ENCODE measurements around the gene GJB6.
"Not testable (repeated sequence)": the region's sequence is repeated elsewhere in the genome, so short reads cannot be mapped to it uniquely, and the experiment has no call there.

The GJB6 gene

DNA sequence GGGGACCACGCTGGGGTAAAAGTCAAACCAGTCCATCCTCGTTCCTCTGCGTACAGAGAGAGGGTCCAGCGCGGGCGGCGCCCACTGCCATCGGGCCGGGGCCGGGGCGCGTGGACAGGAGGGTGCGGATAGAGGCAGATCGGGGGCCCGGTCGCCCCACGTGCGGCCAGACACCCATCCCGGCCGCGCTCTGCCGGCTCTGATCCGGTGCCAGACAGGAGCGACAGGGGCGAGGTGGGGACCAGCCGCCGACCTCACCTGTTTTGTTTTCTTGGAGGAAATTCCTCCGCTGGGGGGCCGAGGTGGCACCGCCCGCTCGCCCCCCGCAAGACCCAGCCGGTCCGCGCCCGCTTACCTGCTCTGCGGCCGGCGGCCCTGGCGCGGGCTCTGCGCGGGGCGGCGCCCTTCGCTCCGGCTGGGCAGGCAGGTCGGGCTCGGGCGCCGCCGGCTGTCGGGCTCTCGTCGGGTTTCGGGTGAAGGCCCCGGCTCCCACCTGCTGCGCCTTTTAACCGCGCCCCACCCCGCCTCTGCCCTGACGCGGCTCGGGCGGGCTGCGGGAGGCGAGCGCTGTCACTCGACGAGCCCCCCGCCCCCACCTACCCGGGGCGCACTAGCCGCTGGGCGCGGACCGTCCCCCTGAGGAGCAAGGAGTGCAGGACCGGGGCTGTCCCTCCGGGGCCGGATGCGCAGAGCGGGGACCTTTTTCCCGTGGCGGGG lies at the start of gene GJB6:
Gene GJB6 (minus strand): TSS at position 481 of the 717 bp plus-strand sequence. CDS start 8,839 bp downstream, outside the sequence.
- in situ Hi-C loops (cut with MboI; ENCODE audit: low sequenced_read_pairs): no loop called here

DNA sequence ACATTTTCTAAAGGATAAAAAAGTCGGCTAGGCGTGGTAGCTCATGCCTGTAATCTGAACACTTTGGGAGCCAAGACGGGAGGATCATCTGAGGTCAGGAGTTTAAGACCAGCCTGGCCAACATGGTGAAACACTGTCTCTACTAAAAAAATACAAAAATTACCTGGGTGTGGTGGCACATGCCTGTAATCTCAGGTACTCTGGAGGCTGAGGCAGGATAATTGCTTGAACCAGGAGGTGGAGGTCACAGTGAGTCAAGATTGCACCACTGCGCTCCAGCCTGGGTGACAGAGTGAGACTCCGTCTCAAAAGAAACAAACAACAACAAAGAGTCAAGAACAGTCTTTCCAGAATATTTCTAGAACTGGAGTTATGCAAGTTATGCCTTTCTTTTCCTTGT lies 44.8 kb upstream of the GJB6 start:
- in situ Hi-C loops (cut with MboI; ENCODE audit: low sequenced_read_pairs): not testable (repeated sequence)

DNA sequence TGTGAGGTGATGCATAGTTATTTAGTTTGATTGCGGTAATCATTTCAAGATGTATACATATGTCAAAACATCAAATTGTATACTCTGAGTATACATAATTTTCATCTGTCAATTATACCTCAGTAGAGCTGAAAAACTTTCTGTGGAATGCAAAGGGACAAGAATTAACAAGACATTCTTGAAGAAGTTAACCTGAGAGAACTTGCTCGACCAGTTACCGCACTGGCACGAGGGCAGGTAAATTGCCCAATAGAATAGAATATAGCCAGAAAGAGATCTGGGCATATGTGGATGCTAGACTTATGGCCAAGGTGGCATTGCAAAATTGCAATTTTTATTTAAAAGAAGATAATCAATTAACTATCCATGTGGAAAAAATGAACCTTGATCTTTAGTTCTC lies 42.3 kb upstream of the GJB6 start:
- in situ Hi-C loops (cut with MboI; ENCODE audit: low sequenced_read_pairs): no loop called here

DNA sequence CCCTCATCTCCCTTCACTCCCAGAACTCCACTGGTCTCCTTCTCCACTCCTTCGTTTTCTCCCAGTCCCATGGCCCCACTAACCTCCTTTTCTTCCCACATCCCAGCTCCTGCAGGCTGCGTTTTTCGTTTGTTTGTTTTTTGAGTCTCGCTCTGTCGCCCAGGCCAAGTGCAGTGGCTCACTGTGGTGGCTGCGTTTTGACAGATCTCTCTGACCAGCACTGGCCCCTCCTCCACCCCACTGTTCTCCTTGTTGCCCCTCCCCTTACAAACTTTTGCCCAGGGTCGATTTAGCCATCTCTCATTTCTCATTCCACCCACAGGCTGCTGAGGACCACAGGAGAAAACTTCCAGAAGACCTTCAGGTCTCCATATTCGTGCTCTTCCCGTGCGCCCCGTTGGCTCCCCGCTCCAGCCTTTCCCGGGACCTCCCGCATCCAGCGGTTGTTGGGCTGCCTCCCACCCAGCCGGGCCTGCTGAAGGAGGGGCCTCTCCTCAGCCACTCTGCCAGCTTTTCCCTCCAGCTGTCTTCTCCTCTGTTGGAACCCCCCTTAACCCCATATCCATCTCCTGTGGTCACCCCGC lies 40.6 kb upstream of the GJB6 start:
- in situ Hi-C loops (cut with MboI; ENCODE audit: low sequenced_read_pairs): no loop called here

DNA sequence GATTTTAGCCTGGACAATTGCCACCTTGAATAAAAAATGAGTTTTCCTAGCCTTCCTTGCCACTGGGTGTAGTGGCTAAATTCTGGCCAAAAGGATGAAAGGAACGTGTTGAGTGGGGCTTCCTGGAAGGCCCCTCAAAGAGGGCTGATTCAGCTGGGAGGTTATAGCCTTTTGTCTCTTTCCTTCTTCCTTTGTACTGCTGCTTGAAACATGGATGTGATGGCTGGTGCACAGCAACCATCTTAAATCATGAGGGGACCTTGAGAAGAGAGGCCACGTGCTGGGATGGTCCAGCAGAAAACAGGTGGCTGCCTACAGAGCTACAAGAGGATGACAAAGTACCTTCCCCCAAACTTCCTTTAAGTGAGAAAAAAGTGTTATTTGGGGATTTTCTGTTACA lies 40.0 kb upstream of the GJB6 start:
- in situ Hi-C loops (cut with MboI; ENCODE audit: low sequenced_read_pairs): no loop called here

DNA sequence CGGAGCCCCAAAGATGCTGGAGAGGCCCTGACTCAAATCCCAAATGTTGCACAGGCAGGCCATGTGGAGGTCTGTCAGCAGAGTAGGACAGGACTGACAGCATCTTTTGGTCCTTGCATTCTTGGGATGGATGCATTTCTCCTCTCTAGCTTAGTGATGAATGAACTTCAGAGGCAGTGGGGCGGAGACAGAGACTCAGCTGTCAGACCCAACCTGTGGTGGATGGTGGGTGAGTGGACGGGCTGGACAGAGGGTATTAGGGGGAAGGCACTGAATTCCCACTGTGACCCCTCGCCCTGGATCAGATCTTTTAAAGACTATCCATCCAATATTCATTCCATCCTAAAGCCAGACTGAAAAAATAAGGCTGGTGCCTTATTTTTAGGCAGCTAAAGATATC lies 39.3 kb upstream of the GJB6 start:
- in situ Hi-C loops (cut with MboI; ENCODE audit: low sequenced_read_pairs): no loop called here

DNA sequence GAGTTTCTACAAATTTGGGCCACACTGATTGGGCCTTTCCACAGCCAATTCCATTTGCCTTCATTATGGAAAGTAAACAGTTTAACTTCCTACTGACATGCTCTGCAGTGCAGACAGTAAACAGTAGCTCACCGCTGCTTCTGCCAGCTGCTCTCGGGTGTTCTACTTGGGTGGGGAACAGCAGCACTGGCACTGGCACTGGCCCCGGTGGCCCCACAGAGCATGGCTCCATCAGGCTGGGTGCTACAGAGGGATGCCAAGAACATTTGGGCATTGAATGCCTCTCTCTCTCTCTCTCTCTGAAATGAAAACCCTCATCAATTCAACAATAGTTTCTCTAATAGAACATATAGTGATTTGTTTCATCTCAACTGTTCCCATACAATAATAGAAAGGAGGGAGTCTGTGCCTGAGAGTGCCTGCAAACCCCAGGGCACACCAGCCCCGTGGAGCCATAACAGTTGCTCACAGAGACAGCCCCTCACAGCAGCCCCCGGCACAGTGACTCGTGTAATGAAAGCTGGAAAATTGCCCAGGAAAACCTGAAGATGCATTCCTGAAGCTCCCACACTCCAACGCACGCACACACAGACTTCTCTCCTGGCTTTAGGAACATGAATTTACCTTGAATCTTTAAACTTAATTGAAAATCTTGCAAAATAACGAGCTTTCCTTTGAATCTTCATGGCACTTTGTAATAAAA lies 38.2 kb upstream of the GJB6 start:
- in situ Hi-C loops (cut with MboI; ENCODE audit: low sequenced_read_pairs): no loop called here

DNA sequence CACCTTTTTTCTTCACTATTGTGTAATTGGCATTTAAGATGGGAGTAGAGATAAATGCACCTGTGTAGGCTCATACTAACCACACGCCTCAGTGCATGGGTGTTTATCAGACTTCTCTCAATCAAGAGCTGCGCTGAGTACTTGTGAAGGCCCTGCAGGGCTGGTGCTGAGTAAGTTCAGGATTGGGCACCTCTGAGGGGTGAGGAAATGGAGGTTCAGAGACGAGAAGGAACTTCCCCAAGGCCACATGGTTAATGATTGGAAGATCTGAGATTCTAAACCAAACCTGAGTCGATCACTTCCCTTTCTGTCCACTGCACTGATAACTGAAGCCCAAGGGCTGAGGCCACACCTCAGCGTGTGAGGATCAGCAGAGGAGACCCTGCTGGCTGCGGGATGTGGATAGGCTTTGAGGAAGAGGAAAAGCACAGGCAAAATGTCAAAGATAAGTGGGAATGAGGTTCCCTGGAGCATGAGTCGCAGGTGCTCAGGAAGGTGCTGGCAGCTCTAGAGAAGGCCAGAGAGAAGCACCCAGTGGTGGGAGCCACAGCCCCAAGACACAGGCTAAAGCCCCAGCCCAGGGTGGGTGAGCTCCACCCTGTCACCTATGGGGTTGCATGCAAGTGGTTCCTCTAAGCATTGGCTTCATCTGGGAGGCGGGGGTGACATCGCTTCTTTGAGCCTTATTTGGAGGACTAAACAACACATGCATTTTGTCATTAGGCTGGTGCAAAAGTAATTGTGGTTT lies 32.3 kb upstream of the GJB6 start:
- in situ Hi-C loops (cut with MboI; ENCODE audit: low sequenced_read_pairs): no loop called here

DNA sequence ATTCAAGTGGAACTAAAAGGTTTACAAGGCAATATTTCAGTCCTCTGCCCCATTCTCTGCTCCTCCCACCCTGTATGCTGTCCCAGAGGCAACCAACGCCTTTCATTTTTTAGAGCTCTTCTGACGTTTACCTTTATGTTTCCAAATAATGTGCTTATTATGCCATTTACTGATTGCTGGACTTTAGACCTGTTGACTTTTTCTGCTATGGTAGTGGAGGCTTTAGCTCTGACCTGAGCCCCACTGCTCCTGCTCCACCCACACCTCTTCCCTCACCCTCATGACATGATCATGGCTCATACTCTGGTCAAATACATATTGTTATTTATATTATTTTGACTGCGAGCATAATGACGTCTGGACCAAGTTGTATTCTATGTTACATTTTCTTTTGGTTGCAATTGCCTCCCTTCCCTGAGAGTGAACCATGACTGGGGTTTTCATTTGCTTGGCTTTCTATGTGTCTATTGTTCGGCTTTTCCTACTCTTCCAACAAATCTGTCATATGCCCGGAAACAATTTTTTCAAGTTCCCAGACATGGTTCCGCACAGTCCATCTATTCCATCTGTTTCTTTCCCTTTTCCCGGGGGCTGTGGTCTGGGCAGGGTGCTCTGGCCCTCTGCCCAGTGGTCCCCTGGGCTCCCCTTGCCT lies 31.4 kb upstream of the GJB6 start:
- in situ Hi-C loops (cut with MboI; ENCODE audit: low sequenced_read_pairs): no loop called here

DNA sequence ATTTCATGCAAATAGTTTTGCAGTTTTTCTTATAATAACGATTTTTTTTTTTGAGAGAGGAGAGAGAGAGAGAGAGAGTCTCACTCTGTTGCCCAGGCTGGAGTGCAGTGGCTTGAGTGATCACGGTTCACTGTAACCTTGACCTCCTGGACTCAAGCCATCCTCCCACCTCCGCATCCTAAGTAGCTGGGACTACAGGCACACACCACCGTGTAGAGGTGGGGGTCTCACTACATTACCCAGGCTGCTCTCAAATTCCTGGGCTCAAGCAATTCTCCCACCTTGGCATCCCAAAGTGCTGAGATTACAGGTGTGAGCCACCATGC lies 26.8 kb upstream of the GJB6 start:
- in situ Hi-C loops (cut with MboI; ENCODE audit: low sequenced_read_pairs): no loop called here

DNA sequence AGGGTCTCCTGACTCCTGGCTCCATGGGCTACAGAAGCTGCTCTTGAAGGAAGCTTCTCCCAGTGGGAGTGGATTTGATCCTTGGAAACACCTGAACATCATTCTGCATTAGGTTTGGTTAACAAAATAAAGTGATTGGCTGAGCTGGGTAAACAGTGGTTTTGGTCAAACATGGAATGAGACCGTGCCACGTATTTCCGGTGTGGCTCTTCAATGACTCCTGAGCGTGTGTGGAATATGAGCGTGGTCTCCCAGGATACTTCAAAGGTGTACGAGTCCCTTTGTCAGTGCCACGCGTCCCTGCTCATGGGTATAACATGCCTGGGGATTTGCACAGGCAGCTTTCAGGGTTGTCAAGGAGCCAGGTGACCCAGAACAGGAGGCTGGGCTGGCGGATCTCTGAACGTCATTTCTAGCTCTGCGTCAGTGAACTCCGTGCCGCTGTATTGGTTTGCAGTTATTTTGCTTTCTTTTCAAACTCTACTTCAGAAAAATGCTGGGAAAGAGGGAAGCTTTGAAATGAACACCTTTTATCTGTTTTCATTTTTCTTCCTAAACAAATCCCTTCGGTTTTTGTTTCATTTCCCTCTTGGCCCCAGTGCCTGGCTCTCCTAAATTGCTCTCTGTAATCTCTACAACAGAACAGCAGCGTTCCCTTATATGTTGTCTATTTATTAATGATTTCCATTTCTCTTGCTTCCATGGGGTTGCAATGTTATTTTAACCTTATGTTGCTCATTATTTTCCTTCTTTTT lies 26.3 kb upstream of the GJB6 start:
- in situ Hi-C loops (cut with MboI; ENCODE audit: low sequenced_read_pairs): no loop called here

DNA sequence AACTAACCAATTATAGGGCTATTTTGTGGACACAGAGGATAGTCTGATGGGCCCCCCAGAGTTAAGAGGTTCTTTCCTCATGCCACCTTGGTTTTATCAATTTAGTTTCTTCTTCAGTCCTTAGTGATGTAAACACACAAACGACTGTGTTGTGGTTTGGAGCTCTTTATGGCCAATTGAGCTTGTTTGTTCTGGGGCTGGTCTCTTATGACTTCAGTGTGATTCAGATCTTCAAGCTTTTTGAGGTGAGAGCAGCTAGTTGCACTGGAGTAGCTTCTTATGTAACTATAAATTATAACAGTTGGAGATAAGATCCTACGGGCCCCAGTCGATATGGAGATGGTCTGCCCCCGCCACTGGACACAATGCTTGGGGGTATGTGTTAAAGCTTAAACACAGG lies 22.0 kb upstream of the GJB6 start:
- in situ Hi-C loops (cut with MboI; ENCODE audit: low sequenced_read_pairs): no loop called here

DNA sequence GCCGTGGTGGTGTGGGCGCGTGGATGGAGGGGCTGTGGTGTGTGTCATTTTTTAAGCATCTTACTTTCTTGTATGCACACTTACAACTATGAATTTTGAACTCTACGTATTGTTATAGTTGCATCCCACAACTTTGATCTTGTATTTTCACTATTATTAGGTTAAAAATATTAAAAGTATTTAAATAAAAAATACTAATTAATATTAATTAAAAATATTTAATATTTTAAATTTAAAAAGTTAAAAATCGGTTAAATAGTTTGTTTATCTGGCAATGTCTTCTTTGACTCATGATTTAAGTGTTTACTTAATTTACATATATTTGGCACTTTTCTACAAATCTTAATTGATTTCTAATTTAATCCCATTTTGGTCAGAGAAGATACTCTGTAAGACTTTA lies 17.8 kb upstream of the GJB6 start:
- in situ Hi-C loops (cut with MboI; ENCODE audit: low sequenced_read_pairs): no loop called here

DNA sequence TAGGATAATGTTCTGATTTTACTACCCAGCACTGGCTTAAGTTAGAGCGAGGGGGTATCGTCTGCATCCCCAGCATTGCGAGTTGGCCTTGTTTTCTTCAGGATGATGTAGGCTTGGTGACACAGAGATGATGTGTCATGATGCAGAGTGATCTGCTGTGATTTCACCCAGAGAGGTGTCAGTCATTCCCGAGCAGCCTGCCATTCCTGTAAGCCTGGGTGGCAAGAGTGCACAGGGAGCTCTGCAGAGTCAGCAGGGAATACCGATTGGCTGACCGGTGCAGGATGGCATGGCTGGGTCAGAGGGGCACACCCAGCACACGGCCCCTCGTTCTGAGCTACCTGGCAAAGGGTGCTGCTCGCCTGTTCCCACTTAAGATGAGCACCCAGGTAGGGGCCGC lies 15.8 kb upstream of the GJB6 start:
- in situ Hi-C loops (cut with MboI; ENCODE audit: low sequenced_read_pairs): no loop called here

DNA sequence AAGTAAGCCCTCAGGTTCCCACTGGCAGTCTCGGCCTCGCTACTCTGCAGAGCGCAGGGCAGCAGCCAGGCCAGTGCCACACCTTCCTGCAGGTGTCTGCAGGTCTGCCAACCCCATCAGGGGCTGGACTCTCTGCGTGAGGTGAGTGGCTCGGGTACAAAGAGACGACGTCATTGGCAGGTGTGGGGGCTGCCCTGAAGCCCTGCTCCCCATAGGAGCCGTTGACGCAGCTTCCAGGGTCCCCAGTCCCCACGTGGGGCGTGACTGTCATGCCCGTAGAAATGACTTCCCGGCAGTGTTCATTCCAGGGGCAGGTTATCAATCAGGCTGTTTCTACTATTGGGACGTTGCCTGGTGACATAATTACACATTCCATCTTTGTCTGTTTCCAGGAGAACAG lies 15.3 kb upstream of the GJB6 start:
- in situ Hi-C loops (cut with MboI; ENCODE audit: low sequenced_read_pairs): no loop called here

DNA sequence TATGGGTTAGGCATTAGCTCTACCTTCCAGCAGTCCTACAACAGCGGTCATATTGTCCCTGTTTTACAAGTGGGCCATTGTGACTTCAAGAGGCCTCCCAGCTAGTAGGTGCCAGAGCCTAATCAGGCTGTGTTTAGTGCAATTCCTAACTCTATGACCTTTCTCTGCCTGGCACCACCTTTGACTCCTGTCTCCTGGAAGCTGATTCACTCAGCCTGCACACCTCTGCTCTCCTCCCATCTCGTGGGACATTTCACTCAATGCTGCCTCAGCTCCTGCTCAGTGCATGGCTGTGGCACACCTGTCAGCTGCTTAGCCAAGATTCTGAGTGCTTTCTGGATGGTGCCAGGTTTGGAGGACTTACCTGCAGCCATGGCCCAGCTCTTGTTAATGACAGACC lies 9.5 kb upstream of the GJB6 start:
- in situ Hi-C loops (cut with MboI; ENCODE audit: low sequenced_read_pairs): no loop called here

DNA sequence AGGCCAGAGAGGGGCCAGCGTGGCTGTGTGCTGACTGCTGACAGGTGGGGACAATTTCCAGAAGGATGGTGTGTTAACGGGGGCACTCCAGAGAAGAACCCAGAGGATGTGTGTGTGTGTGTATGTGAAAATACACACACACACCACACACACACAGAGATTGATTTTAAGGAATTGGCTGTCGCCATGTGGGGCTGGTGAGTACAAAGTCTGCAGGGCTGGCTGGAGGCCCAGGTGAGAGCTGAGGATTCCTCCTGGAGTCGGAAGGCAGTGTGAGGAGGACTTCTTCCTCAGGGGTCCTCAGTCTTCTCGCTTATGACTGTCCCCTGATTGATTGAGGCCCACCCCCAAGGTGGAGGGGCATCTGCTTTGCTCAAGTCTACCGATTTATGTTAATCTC lies 7.6 kb upstream of the GJB6 start:
- in situ Hi-C loops (cut with MboI; ENCODE audit: low sequenced_read_pairs): no loop called here

DNA sequence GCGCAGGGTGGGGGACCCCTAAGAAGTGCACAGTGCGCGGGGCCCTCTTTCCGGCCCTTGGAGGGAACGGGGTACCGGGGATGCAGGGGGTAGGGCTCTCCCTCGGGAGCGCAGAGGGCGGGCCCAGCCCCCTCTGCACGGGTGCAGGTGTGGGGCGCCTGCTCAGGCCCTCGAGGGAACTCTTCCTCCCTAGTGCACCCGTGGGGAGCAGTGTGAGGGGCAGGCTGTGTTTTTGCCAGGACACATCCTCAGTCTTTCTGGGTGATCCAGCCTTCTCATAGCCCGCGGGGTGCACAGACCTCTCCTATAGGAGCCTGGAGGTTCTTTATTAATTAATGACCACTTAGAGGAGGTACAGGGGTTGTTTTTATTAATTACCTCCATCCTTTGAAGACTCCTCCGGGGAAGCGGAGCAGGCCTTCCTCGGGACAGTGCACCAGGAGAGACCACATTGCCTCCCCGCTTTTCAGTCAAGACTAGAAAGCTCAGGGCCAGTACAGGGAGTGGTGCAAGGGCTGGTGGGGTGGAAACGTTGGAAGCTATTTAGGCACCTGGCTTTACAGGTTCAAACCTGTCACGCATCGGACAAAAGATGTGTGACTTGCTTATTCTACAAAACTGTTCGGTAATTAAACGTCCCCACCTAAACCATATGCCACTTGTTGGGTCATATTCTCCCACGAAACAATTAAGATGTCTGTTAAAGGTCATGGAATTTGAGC lies 598 bp upstream of the GJB6 start:
- in situ Hi-C loops (cut with MboI; ENCODE audit: low sequenced_read_pairs): no loop called here

DNA sequence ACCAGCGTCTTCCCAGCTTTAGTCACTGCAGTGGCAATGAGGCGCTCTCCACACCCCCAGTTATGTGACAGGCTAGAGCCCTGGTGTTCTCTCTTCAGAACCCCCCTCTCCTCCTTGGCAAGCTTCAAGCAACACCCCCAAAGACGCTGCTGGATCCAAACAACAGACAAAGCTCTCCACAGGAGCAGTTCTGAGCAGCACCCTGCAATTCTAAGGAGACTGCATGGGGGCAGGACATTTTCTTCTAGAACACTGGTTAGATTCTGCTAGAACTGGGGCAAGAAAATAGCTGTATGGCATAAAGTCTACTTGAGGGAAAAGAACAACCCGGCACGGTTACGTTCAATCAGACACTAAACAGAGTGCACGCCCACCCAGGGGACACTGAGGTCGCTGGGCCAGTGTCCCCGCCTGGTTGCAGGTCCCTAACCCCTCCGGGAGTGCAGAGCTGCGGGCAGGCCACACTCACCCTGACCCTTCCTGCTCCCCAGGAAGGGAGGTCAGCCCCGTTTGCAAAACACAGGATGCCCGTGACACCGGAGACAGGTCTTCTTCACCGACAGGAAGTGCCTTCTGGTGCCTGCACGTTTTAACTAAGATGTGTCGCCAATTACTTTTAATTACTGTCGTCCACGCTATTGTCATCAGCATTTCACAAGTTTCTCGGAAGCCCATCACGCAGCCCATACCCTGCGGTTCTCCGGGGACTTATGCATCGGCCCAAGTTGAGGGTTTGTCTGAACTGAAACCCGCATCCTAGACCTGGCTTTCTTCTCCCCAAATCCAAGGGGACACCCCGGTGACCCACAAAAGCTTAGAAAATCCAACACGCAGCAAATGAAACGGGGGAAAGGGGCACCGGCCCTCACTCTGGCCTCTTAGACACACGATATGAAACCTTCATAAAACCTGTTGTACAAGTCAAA lies 943 bp downstream of the GJB6 start:
- in situ Hi-C loops (cut with MboI; ENCODE audit: low sequenced_read_pairs): no loop called here
